GM18507 (cell line): ENCODE measurements around the gene PROZ.
"Not testable (repeated sequence)": the region's sequence is repeated elsewhere in the genome, so short reads cannot be mapped to it uniquely, and the experiment has no call there.

Source experiments
- DNase-seq: peaks from one replicate; pipeline ENCODE4 v3.0.0; 2011; ENCODE audit warnings: low read depth; ENCODE audit not compliant: insufficient read length; ENCODE audit errors: extremely low spot score
- FAIRE-seq: peaks from 2 replicates; lab custom pipeline; 2011; peaks lifted over from hg19 to GRCh38; lab: Jason Lieb, UNC

The PROZ gene

DNA sequence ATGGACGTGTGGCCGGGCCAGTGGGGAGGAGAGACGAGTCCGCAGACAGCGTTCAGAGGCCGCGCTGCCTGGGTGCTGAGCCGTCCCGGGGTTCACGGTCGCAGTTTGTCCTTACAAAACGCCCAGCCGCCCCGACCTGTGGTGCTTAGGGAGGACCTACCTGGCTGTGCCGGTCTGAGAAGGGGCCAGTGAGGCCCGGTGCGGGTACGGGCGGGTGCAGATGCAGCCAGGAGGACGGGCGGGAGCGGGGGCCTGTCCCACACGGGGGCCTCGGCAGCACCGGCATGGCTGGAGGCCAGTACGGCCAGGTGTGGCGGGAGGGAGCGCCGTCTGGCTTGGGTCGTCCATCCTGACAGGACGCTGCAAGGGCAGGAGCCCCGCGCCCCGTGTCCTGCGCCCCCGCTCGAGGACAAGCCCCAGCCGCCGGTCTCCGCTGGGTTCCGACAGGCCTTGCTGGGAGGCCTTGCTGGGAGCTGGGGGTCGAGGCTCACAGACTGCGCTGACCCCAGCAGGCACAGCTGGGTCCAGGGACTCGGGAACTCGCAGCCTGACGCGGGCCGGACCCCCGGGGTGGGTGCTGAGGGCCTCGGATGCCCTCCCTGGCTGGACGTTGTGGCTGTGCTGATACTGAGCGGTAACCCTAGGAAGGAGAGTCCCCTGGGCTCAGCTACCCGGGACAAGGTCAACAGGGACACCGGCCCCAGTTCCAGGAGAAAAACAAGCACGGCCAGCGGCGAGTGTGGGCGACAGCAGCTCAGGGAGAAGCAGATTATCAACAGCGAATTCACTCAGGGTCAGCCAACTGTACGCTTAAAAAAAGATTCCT, 5.3 kb upstream of the PROZ start:
- FAIRE-seq (no peak), DNase-seq (no peak)

GRCh38 chr13:113153810-113154748, 4.4 kb upstream of the PROZ start:
- DNase-seq (peak; percentile 61), FAIRE-seq (no peak)

DNA sequence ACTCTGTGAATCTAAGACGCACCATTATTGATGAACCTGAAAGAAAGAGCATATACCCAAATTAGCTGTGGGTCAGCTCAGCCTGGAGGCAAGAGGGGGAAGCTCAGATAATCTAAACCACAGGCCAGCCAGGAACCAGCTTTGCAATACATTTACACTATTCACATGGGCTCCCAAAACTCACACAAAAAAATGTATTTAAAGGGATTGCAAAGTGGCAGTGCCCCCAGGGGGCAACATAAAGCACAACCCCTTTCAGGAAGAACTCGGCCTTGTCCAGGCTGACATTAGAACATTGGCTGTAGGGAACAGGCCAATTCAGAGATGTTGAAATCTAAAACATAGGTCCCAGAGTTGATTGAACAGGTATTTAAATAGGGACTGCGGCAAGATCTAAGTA, 3.2 kb upstream of the PROZ start:
- no peak for FAIRE-seq
- no peak for DNase-seq

- FAIRE-seq (no peak), DNase-seq (no peak)
Measured at GRCh38 chr13:113155982-113156655, 2.3 kb upstream of the PROZ start.

- FAIRE-seq = no peak
- no peak for DNase-seq
Measured at GRCh38 chr13:113157206-113157928, 1.1 kb upstream of the PROZ start.

GRCh38 chr13:113158946-113159345, 498 bp downstream of the PROZ start:
- FAIRE-seq (no peak), DNase-seq (no peak)

DNA sequence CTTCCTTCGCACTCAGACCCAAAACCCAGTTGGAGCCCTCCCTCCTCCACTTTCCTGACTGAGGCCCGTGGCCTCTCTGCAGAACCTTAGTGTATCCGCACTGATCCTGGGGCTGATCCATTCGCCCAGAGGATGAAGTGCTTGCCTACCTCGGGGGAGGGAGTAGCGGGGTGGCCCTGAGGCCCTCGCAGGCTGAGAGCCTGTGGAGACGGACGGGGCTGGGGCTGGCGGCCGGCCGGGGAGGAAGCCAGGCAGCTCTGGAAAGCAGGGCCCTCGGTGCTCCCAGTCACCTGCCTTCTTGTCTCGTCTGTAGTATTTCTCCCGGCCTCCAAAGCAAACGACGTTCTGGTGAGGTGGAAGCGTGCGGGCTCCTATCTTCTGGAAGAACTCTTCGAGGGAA, 1.3 kb downstream of the PROZ start:
- FAIRE-seq (no peak), DNase-seq (no peak)

DNA sequence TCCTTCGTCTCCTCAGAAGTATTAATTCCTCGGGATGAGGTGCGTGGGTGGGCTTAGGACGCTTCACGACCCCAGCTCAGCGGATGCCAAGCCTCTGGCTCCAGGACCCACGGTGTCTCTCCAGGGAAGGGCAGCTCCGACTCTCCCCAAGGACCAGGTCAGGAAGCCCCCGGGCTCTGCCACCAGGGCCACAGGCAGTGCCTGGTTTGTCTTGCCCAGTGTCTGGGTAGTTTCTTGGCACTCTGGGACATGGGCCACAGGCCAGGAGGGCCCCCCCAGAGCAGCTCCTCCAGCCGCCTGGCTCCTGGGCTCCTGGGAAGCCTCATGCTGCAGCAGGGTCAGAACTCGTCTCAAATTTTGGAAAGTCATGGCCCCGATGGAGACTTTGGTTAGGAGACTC, 2.5 kb downstream of the PROZ start:
- DNase-seq = no peak
- no peak for FAIRE-seq

DNA sequence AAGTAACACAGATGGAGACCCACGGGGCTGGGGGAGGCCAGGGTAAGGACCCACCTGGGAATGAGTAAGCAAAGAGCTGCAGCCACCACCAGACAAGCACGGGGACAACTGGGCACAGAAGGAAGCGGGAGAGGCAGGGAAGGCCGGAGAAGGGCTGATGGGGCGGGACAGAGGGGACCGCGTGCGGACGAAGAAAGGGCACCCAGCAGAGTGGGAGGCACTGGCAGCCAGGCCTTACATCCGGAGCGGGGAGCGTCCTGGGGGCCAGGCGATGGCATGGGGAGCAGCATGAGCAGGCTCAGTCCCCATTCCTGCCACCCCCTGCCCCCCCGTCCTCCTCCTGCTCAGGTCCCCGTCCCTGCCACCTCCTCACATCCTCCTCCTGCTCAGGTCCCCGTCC, 3.0 kb downstream of the PROZ start:
- FAIRE-seq = no peak

DNA sequence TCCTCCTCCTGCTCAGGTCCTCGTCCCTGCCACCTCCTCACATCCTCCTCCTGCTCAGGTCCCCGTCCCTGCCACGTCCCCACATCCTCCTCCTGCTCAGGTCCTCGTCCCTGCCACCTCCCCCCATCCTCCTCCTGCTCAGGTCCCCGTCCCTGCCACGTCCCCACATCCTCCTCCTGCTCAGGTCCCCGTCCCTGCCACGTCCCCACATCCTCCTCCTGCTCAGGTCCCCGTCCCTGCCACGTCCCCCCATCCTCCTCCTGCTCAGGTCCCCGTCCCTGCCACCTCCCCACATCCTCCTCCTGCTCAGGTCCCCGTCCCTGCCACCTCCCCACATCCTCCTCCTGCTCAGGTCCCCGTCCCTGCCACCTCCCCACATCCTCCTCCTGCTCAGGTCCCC, 3.5 kb downstream of the PROZ start:
- not testable (repeated sequence) for FAIRE-seq, DNase-seq

More for the DNA sequence above, 3.0 kb downstream of the PROZ start:
- DNase-seq = no peak

- DNase-seq (no peak), FAIRE-seq (no peak)
Measured at GRCh38 chr13:113162783-113163685, 4.6 kb downstream of the PROZ start.

DNA sequence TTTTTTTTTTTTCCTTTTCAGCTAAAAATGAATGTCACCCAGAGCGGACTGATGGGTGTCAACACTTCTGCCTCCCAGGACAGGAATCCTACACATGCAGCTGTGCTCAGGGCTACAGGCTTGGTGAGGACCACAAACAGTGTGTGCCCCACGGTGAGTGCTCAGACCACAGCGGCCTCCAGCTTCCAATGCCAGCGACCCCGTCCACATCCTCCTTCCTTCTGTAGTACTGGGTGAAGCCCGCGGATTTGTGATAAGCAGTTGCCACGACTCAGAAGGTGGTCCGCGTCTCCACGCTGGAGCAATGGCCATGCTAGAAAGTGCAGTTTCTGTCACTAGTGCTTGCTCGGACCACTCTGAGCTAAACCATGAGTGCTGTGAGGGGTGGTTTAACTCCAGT, 6.0 kb downstream of the PROZ start:
- DNase-seq = no peak
- FAIRE-seq = no peak

DNA sequence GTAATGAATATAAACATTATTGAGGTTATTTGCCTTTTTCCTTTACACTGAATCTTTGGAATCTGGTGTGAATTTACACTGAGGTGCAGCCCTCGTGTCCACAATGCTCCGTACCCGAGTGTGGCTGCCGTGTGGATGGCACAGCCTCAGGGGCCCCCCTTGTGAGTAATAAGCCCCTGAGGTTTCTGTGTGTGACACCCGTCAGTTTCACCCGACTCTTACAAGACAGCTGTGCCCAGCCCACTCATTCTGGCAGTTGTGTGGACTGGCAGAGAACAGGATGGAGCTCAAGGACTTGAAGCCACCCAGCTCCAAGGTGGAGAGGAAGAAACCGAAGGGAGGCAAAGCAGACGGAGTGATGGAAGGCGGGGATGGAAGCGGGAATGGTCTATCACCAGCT, 7.8 kb downstream of the PROZ start:
- no peak for DNase-seq
- no peak for FAIRE-seq

- DNase-seq = no peak
- FAIRE-seq = no peak
Measured at GRCh38 chr13:113166681-113167080, 8.2 kb downstream of the PROZ start.

DNA sequence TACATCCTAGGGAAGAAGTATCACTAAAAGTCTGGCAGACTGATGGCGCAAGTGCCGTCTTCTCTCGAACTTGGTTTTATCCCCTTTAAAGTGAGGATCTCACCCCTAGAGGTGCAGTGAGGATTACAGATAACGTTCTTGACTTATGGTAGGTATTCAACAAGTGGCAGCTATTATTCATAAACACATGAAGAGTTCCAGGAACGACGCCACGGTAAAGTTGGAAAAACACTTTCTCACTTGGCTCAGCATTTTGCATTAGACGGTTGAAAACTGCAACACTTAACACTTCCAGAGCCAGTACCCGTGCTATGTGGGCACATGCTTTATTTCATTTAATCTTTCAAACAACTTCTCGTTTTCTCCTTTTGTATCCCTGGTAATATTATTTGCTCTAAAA, 8.7 kb downstream of the PROZ start:
- no peak for DNase-seq
- FAIRE-seq = no peak

DNA sequence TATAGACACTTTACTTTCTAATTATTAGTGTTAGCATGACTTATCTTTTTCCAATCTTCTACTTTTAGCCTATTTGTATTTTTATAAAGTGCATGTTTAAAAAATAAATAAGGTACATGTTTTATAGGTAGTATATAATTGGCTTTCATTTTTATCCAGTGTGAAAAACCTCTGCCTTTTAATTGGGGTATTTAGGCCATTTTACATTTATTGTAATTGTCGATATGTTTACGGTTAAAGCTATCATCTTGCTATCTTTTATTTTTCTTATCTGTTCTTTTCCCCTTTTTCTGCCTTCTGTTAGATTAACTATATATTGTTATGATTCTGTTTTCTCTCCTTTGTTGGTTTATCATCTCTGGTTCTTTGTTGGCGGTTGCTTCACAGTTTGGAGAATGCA, 9.1 kb downstream of the PROZ start:
- FAIRE-seq (no peak), DNase-seq (no peak)

DNA sequence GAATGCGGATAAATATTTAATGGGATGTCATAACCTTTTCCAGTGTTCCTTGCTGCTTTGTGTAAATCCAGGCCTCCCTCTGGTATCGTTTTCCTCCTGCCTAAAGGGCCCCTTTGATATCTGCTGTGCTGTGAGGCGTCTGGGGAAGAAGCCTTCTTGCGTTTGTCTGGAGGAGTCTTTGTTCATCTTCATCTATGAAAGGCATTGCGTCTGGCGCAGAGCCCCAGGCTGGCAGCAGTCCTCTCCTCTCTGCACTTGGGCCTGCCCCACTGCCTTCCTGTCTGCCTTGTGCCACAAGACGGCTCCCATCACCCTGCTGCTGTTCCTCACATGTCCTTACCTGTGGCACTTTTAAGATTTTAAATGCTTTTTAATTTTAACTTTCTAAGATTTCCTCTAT, 9.8 kb downstream of the PROZ start:
- FAIRE-seq = no peak
- no peak for DNase-seq
